Bone marrow (tissue), 2 donors: ENCODE measurements around the gene GPR146.

Experiments used
- DNase-seq, 2 donors: peaks; one replicate each; lab custom pipeline; 2025; lab: John Stamatoyannopoulos, UW

GPR146 gene

DNA sequence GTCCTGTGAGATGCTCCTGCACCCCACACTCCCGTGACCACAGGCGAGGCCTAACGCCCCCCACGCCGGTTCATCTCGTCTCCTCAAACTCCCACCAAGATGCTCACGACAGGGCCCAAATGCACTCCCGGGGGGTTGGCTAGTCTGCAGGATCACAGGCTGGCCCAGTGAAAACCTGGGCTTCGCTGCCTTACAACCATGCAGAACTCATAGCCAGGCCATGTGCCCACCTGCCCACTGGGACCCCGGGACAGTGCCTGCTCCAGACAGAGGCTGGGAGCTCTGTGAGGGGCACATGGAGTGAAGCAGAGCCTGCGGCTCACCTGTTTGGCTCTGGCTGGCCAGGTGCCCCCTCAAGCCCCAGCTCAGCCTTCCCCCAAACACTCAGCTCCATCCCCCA lies 34.2 kb downstream of the GPR146 start:
- DNase-seq: no peak

DNA sequence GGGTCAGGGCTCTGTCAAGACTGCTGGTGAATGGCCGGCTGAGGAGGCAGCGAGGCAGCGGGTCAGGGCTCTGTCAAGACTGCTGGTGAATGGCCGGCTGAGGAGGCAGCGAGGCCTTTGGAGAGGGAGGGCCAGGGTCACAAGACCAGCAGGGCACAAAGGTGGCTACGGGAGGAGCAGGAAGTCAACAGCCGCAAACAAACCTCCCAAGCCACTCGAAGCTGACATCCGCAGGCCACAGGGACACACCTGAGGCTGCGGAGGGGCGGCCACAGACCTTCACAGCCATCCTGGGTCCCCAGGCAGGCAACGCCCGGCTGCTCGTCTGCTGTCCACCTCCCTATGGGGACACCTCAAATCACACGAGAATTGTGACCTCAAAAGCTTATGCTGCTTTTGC lies 34.6 kb downstream of the GPR146 start:
- no peak for DNase-seq

DNA sequence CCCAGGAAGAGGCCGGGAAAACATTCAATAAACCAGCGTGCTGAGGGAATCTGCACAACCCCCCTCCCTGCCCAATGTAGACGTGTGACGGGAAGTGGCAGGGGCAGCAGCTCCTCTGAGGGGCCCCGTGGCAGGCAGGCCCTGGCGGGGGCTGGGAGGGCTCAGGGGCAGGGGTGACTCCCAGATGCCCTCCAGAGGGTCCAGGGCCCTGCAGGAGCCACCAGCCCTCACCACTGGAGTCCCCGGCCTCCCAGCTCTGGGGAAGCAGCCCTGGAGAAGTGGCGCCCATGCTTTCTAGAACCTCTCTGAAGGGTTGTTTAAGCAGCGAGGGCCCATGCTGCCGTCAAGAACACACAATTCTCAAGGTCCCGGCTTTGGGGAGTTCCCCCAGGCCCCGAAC lies 35.2 kb downstream of the GPR146 start:
- no peak for DNase-seq

DNA sequence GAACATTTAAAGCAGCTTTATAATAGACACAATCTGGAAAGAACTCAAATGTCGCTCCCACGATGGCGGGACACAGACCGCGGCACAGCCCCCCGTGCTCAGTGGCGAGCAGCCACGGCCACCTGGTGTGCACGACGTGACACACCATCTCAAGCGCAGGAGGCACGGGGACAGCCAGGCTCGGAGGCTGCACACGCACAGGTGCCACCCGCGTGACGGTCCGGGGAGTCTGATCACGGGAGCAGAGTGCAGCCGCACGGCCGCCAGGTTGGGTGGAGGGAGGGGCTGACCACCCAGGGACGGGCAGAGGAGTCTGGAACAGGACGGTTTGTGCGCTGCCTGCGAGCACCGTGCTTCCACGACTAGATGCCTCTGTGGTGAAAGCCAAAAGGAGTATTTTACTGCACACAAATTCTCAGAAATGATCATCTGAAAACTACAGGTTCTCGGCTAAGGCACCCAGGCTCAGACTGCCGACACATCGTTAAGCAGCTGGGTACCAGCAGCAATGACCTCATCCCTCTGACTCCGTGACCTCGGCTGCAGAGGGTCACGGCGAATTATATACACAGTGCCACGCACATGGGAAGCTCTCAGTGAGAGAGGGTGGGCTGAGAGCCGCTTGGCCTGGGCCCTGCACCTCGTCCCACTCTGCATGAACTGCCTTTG lies 36.0 kb downstream of the GPR146 start:
- no peak for DNase-seq

DNA sequence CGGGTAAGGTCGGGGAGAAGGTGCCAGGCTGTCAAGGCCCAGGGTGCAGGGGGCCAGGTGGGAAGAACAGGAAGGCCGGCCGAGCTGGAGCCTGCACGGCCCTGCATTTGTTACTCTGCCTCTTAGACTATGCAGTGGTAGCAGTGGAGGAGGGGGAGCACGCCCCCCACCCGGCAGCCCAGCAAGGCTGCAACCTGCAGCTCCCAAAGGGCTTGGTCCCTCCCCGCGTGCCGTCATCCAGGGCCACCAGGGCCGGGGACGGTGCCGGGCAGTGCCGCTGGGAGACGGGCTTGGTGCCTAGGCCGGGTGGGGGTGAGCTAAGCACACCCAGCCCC lies 36.5 kb downstream of the GPR146 start:
- DNase-seq: no peak

DNA sequence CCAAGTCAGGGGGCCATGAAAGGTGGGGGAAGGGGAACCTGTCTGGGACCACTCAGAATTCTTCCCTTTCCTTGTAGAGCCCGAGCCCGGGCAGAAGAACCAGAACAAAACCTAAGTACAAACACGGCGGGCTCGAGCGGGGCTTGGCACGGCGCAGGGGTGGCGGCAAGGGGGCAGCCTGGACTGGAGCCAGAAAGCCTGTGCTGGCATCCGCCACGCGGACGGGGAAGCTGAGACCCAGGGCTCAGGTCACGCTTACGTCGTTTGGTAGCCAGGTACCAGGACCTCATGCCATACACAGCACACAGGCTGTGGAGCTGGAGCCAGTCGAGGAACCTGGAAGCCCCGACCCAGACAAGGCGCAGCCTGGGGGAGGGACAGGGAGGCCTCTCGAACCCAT lies 37.0 kb downstream of the GPR146 start:
- DNase-seq: no peak

DNA sequence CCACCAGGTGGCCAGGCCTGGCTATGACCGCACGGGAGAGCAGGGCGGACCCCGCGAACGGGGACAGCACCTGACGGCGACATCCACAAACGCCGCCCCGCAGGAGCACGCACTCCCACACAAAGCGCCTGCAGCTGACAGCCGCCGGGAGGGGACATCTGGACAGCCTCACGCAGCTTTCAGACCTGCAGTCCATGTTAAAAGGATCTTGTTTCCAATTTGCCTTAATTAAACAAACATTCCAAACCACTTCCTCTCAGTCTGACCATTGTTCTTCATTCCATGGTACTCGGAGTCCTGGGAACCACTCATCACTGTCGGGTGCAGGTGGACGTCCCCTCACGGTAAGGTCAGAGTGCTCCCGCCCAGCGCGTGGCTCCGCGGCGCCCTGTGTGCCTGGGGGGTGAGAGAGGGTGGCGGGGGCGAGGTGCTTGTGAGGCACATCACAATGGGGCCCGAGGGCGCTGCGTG lies 37.6 kb downstream of the GPR146 start:
- DNase-seq: no peak

DNA sequence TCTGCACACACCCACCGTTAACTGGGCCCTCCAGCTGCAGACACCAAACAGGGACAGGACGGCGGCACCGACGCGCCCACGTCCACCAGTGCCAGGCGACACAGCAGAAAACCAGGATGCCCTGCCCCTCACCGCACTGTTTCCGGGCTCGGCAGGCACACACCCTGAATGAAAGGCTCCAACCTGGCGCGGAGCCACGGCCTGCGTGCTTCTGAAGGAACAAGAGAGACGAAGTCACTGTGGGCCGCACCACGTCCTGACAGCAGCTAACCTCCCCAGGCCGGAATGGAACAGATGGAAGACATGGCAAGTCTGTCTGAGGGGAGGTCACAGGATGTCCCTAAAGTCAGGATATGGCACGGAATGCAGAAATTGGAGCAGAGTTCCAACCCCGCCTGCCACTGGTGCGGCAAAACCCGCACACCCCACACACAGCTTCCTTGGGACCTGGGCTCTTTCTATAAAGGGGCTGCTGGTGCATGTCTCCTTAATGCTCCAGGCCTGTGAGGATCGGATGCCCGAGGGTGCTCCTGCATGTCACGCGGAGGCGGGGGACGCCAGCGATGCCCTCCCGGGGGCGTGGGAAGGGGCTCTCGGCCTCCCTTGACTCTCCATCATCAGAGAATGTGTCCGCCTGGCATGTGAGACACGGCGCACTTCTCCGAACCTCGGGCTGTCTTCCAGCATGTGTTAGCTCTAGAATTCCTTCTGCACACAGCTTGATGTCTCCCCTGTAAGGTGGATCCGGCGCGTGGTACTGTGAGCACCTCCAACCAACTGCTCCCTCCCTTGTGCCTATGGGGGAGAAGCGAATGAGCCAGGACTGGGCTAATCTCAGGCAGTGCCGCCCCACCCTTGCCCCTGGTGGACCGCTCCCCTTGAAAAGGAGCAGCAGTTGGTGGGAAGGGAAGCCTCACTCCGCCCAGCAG lies 39.6 kb downstream of the GPR146 start:
- no peak for DNase-seq

DNA sequence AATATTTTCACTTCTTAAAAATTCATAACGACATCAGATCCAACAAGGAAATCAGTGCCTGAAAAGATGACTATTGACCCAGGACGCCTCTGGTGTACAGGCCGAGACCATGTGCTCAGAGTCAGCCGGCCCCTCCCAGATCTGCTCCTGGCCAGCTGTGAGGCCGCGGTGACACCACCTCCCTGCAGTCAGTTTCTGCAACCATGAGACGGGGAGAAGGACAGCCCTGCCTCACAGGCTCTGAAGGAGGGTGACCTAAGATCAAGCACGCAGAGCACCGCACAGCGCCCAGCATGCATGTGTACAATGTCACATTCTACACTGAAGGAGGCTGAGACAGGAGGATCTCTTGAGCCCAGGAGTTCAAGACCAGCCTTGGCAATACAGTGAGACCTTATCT lies 40.9 kb downstream of the GPR146 start:
- DNase-seq: no peak

DNA sequence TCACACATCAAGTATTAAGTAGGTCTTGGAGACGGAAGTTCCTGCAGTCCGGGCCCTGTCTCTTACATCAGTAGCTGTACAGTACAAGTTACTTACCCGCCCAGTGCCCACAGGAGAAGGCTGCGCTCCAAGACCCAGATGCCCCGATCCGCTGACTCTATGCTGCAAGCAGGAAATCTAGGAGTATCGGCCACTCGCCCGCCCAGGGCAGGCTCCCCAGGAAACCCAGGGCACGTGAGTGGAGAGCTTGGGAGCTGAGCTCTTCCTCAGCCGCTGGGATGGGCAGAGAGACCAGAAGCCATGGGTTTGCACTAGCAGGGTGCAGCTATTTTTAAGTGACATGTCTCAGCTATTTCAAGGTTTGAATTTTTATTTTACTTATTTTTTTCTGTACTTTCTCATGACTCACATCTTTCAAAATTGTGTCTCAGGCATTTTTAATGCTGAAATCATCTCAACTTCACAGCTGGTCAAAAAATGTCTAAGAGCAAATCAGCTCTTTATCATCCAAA lies 41.6 kb downstream of the GPR146 start:
- DNase-seq: no peak

DNA sequence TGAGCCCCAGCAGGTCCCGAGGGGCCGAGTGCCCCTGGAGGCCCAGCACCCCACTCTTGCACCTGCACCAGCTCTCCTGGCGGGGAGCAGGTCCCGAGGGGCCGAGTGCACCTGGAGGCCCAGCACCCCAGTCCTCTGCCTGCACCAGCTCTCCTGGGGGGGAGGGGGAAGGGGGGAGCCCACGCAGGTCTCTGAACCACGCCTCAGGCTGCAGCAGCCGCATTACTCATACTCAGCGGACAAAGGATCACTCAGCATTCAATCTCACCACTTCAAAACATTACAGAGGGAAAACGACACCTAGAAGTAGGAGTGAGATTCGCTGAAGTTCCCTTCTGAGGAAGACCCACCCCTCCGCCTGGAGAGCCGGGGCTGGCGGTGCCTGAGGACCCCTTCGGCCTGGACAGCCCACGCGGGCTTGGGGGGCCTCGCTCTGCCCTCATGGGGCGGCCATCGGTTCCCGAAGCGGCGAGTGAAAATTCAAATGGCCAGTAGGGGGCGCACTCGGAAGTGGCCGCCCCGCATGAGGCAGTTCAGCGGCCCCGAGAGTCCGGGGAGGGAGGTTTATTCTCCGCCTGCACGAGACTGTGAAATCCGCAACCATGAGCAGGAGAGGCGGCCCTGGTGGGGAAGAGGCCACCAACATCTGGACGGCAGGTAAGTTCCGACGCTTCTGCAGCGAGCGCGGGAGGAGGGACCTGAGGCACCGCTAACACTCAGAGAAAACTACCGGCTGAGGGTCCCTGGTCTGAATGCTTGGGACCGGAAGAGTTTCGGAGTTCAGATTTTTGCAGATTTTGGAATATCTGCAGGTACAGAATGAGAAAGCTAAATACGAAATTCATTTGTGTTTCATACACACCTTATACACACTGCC lies 42.5 kb downstream of the GPR146 start:
- DNase-seq: peak; percentile 17 to 31

DNA sequence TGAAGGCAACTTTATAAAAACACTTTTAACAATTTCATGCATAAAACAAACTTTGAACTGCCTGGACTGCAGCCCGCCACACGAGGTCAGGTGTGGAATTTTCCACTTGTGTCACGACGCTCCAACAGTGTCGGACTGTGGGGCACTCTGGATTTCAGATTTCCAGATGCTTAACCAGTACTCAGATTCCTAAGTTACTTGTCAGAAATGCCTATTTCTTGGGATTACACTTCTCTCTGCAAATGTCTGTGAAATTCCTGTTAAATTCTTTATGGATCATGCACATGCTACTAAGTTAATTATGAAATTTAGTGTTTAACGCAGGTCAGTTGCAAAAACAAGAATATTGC lies 43.1 kb downstream of the GPR146 start:
- DNase-seq: no peak

DNA sequence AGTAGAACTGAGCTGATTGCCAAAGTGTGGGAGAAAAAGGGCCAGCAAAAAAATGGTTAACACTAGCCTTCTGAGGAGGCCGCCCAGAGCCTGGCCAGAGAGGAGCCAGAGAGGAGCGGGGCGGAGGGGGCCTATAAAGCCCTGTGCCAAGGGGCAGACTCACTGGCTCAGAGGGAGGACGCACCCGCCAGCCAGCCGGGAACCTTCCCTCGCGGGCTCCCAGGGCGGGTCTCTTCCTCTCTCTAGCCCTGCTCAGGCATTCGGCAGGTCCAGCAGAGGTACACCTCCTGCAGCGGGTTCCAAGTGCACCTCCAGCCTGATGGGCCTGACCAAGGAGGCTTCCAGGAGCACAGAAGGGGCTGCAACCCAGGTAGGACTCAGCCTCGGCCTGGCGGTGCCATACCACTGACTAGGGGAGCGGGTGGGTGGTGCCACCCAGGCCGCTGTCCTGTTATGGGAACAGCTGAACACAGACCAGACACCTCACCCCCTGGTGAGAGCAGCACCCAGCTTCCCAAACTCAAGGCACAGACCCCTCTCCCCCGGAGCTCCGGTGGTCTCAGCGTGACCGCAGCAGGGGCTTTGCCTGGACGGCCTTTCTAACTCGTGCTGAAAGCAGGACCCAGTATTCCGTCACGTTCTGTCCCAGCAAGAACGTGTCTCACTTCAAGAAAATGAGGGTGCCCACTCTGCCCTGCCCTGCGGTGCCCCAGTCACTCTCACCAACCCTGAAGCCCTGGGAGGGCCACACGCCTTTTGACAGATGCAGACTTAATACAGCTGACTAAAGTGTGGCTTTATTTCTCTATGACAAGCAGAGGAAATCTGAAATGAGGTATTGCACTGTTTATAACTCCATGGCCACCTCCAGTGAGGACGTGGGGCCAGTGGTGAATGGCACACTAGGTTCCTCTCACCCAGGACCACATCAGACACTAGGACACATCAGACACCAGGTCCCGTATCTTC lies 43.9 kb downstream of the GPR146 start, which contains the start of gene GPER1:
Gene GPER1 (plus strand): TSS at position 162 of the 969 bp plus-strand sequence. CDS start 3,616 bp downstream, outside the sequence.
- no peak for DNase-seq

DNA sequence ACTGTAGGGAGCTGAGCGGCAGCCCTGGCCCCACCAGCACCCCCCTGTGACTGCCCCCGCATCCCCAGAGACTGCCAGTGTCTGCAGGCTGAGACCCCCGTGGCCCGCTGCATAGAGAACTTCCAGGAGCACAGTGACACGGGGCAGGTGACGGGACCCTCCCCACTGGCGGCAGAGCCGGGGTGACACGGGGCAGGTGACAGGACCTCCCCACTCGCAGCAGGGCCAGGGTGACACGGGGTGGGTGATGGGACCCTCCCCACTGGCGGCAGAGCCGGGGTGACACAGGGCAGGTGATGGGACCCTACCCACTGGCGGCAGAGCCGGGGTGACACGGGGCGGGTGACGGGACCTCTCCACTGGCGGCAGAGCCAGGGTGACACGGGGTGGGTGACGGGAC lies 45.9 kb downstream of the GPR146 start:
- no peak for DNase-seq

DNA sequence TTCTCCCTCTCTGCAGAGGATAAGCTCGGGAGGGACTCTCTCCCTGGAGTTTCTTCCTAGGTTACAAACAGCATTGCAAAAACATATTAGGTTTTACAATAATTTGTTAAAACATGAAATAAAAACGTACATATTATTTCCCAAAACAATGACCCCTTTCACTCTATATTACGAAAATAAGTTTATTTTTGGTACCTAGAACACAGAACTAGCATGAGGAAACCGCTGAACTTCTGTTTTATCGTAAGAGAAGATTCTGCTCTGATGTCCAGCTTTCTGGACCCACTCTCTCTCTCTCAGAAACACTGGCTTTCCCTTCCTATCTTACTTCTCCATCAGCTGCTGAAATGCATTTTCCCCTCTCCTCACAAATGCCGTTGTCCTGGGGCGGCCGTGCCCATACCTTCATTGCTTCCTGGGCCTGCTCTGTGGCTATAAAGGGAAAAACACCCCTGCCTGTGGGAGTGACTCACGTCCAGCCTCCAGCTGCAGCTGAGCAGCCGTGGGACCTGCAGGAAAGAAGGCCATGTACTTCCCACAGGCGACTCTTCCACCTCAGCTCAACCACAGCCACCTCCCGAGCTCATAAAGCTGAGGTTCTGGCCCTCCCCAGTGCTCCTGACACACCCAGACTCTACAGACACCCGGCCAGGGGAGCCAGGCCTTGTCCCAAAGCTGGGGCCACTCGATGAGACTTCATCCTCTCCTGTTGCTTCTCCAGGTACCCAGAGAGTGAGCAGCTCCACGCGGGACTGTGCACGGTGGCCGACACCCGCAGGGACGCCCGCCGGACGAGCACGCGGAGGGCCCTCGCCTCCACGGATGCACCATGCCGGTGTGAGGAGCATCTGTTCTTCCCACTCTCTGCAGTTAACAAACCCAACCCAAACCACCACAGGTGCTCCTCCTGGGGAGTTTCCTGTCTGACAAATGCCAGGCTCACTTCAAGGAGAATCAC lies 46.6 kb downstream of the GPR146 start:
- DNase-seq: no peak

DNA sequence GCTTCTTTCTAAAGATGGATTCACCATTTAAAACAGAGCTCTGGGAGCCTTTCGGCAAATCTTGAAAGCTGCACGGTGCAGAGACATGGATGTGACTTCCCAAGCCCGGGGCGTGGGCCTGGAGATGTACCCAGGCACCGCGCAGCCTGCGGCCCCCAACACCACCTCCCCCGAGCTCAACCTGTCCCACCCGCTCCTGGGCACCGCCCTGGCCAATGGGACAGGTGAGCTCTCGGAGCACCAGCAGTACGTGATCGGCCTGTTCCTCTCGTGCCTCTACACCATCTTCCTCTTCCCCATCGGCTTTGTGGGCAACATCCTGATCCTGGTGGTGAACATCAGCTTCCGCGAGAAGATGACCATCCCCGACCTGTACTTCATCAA lies 47.3 kb downstream of the GPR146 start:
- no peak for DNase-seq

DNA sequence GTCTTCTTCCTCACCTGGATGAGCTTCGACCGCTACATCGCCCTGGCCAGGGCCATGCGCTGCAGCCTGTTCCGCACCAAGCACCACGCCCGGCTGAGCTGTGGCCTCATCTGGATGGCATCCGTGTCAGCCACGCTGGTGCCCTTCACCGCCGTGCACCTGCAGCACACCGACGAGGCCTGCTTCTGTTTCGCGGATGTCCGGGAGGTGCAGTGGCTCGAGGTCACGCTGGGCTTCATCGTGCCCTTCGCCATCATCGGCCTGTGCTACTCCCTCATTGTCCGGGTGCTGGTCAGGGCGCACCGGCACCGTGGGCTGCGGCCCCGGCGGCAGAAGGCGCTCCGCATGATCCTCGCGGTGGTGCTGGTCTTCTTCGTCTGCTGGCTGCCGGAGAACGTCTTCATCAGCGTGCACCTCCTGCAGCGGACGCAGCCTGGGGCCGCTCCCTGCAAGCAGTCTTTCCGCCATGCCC lies 47.9 kb downstream of the GPR146 start:
- no peak for DNase-seq

DNA sequence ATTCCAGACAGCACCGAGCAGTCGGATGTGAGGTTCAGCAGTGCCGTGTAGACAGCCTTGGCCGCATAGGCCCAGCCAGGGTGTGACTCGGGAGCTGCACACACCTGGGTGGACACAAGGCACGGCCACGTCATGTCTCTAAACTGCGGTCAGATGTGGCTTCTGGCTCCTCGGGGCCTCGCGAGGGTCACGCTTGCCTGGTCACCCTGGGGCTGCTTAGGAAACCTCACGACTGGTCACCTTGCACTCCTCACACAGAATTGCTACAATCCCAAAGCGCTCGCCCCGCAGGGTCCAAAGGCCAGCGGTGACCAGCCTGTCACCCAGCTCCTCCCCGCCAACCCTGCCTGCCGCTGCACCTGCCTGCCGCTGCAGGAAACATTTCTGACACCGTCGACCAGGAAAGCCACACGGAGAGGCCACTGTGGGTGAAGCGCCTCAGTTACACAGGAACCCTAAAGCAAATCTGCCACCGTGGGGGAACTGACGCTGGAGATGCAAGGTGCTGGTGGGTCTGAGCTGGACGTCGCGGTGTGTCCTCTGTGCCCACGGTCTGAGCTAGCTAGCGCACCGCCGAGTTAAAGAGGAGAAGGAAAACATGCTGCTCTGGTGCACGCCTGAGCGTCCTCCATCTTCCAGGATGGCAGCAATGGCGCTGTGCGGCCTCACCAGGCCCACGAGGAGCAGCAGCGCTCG lies 48.6 kb downstream of the GPR146 start:
- DNase-seq: no peak

DNA sequence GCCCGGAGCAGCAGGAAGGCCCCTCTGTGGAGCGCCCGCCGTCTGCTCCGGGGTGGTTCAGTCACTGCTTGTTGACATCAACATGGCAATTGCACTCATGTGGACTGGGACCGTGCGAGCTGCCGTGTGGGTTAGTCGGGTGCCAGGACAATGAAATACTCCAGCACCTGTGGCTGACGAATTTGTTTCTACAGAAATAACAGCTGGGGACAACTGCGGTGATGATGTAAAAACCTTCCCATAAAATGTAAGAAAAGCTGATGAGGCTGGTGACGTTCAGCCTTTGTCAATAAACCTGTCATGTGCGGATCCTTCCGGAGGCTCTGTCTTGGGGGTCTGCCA lies 49.1 kb downstream of the GPR146 start:
- no peak for DNase-seq
